ENCODE results near the gene PIK3C2G.

PIK3C2G gene

DNA sequence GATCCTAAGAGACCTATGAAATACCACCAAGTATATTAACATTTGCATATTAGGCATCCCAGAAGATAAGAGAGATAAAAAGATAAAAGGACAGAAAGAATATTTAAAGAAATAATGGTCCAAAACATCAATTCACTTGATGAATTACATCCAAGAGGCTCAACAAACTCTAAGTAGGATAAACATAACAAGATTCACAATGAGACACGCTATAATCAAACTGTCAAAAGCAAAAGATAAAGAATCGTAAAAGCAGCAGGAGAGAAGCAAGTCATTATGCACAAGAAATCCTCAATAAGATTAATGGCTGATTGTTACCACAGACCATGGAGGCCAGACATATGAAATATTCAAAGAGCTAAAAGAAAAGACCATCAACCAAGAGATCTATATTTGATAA, 396.9 kb downstream of the PIK3C2G start:
- H3K27ac ChIP-seq = no peak overlapping the region
- no peak for TF ChIP-seq ZFX (IDR thresholded peaks at IDR 0.05; ENCODE audit: borderline replicate concordance)
- TF ChIP-seq, protein P1, sequence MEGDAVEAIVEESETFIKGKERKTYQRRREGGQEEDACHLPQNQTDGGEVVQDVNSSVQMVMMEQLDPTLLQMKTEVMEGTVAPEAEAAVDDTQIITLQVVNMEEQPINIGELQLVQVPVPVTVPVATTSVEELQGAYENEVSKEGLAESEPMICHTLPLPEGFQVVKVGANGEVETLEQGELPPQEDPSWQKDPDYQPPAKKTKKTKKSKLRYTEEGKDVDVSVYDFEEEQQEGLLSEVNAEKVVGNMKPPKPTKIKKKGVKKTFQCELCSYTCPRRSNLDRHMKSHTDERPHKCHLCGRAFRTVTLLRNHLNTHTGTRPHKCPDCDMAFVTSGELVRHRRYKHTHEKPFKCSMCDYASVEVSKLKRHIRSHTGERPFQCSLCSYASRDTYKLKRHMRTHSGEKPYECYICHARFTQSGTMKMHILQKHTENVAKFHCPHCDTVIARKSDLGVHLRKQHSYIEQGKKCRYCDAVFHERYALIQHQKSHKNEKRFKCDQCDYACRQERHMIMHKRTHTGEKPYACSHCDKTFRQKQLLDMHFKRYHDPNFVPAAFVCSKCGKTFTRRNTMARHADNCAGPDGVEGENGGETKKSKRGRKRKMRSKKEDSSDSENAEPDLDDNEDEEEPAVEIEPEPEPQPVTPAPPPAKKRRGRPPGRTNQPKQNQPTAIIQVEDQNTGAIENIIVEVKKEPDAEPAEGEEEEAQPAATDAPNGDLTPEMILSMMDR (IDR thresholded peaks at IDR 0.05) = no peak

DNA sequence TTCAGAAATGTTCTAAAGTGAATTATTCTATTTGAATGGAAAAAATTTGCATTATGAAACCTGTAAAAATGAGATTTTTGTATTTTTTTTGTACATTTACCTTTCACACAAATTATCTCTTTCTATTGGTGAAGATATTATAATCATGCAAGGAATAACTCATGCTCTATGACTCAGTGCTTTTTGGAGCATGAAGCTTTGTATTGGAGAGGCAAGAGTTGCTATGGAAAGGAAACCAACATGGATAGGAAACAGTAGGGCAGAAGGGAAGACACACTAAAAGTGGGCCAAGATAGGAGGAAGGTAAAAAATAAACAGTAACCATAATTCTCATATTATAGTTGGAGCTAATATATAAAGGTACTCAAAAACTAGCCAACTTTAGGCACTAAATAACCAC, 397.5 kb downstream of the PIK3C2G start:
- no peak overlapping the region for H3K27ac ChIP-seq
- no peak for TF ChIP-seq ZFX (IDR thresholded peaks at IDR 0.05; ENCODE audit: borderline replicate concordance)
- TF ChIP-seq, protein P1 (IDR thresholded peaks at IDR 0.05) = no peak

DNA sequence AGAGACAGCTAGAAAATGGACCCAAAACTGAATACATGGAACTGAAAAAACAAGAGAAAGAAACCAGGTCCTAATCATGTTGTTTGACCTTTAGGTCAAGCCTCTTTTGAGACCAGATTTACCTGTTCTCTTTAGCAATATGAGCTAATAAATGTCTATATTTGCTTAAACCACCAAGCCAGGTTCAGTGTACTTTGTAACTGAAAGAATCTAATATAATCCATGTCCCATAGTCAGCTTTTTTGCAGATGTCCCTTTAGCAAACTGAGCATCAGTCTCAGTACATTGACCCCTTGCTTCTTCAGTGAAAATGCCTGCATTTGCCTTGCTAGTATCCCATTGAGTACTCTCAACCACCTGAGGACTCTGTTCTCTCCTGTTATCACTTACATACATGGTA, 414.8 kb downstream of the PIK3C2G start:
- H3K27ac ChIP-seq = no peak overlapping the region
- TF ChIP-seq, protein P1 (IDR thresholded peaks at IDR 0.05) = no peak
- TF ChIP-seq ZFX (IDR thresholded peaks at IDR 0.05; ENCODE audit: borderline replicate concordance) = no peak

DNA sequence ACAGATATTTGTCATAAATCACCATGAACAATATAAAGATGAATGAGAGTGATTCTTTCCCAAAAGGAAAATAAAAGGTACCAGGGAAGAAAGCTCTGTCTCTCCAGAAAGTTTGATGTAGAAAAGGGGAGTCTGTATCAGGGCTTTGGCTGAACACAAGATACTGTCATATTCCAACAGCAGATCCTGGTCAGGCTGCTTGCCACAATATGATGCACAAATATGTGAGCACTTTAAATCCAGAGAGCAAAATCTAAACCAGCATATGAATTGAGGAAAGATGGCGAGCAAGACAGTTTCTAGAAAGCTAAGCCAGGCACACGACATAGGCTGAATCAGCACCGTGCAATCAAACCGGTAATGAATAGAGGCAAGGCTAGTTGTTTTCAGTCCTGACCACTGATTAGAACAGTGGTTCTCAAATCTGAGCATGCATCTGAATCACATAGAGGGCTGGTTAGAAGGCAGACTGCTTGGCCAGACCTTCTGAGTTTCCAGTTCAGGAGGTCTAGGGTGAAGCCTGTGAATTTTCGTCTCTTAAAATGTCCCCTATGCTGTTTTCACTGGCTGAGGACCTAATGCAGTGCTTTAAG, 415.8 kb downstream of the PIK3C2G start:
- TF ChIP-seq, protein P1 (IDR thresholded peaks at IDR 0.05) = no peak
- TF ChIP-seq ZFX (IDR thresholded peaks at IDR 0.05; ENCODE audit: borderline replicate concordance) = no peak
- no peak overlapping the region for H3K27ac ChIP-seq

DNA sequence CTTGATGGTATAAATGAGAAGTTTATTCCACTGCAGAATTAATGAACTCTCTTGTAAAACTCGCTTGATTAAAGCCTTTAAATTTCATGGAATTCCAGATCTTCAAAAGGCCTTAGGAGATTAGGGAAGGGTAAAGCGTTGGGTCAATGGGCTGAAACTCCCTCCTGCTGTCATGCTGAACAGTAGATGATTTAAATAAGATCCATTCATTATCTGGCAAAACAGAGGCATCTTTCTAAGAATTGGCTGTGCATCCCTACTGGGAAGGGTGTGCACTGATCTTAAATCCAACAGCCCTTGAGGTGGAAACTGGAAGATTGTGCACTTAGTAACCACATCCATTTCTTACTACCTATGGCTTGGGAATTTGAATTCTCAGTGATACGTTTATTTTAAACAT, 420.5 kb downstream of the PIK3C2G start:
- no peak for TF ChIP-seq ZFX (IDR thresholded peaks at IDR 0.05; ENCODE audit: borderline replicate concordance)
- TF ChIP-seq, protein P1 (IDR thresholded peaks at IDR 0.05) = no peak
- no peak overlapping the region for H3K27ac ChIP-seq

DNA sequence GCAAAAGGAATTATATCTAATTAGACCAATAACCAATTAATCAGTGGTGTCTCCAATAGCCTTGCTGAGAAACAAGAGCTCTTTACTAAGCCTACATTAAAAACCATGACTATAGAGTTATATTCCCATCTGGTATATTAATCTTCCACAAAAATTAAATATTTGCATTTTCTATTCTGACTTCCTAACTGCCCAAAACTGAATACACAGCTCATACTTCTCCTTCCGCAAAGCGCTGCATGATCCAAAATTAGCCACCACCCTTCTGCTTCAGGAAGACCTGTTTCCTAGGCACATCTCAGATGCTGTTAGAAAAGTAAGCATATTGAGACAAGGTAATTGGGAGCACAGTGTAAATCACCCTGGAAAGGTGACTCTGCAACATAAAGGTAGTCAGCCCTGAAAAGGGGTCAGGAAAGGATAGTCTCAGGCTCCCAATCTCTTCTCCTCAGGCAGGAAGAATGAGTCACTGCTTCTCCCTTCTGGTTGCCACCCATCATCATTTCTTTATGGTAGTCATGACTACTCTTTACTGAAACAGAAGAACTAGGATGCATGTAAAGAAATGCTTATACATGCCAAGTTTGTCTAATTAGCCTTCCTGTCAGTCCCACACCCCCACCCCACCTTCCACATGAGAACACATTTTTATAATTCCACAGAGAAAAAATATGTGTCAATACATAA, 422.2 kb downstream of the PIK3C2G start:
- TF ChIP-seq, protein P1 (IDR thresholded peaks at IDR 0.05) = no peak
- no peak for TF ChIP-seq ZFX (IDR thresholded peaks at IDR 0.05; ENCODE audit: borderline replicate concordance)
- H3K27ac ChIP-seq = no peak overlapping the region

DNA sequence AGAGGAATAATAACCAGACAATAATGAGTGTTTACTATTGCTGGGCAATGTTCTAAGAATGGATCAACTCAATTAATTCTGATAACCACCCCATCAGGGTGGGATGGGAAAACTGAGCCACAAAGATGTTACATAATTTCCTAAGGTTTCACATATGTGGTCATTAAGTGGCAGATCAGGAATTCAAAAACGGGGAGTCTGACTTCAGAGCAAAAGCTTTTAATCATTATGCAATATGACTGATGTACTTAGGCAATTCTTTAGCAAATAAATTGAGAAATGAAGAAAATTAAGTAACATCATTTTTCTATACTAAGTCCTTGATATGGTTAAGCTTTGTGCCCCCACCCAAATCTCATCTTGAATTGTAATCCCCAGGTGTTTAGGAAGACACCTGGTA, 423.1 kb downstream of the PIK3C2G start:
- H3K27ac ChIP-seq = no peak overlapping the region
- TF ChIP-seq ZFX (IDR thresholded peaks at IDR 0.05; ENCODE audit: borderline replicate concordance) = no peak
- TF ChIP-seq, protein P1 (IDR thresholded peaks at IDR 0.05) = no peak
